GM19025 (cell line): ENCODE measurements around the gene ANTXR2.
"Not testable (repeated sequence)": the region's sequence is repeated elsewhere in the genome, so short reads cannot be mapped to it uniquely, and the experiment has no call there.

ENCODE experiments used
- ATAC-seq: cut with Tn5 transposase; IDR thresholded peaks from one replicate; pipeline ENCODE4 v1.9.1; 2021; ENCODE audit warnings: mild to moderate bottlenecking, low read depth, moderate library complexity; ENCODE audit not compliant: unreplicated experiment

Gene ANTXR2

DNA sequence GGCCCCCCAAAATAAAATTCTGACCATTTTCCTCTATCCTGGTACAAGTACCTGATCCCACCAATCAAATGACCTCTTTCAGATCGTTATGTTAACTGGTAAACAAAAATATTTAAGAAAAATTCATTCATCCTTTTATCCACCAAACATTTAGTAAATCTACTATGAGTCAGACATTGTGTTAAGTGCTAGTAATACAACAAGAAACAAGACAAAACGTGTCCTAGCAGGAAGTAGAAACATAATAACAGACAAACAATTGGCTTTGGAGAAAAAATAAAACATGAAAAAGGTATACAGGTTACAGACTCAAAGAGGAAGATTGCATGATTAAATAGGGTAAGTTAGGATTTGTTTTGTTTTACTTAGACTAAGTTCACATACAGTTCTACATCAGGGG is 43.7 kb downstream of the ANTXR2 start:
- ATAC-seq: no peak

DNA sequence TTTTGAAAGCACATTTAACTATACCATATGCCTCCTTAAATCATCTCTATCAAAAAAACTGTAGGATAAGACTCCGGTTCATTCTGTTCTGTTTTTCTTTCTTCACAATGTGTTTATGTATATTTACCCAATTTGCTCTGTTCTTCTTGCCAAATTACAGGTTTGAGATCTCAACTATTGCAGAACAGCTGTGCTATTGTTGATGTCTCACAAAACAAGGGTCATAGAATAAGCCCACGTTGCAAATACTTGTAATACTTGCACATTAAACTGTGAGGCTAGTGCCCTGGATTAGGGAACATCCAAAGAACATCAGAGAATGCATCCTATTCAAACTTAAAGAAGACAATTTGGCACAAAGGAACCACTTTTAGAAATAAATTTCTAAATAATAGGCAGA is 45.4 kb downstream of the ANTXR2 start:
- ATAC-seq: no peak

DNA sequence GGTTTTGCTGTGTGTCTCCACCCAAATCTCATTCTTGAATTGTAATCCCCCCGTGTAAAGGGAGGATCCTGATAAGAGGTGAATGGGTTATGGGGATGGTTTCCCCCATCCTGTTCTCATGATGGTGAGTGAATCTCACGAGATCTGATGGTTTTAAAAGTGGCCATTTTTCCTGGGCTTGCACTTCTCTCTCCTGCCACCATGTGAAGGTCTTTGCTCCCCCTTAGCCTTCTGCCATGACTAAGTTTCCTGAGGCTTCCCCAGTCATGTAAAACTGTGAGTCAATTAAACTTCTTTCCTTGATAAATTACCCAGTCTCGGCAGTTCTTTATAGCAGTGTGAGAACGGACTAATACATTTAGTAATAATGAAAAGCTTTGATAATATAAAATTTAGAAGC is 46.9 kb downstream of the ANTXR2 start:
- ATAC-seq: no peak

DNA sequence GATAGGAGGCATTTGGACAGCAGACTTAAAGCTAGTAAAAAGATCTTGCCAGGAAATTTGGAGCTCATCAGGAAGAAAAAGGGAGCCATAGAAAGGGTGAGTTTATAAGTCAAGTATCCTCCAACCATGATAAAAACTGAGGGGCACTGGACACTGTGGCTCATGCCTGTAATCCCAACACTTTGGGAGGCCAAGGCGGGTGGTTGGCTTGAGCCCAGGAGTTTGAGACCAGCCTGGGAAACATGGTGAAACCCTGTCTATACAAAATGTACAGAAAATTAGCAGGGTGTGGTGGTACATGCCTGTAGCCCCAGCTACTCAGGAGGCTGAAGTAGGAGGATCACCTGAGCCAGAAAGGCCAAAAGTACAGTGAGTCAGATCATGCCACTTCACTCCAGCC is 48.7 kb downstream of the ANTXR2 start:
- ATAC-seq: no peak

DNA sequence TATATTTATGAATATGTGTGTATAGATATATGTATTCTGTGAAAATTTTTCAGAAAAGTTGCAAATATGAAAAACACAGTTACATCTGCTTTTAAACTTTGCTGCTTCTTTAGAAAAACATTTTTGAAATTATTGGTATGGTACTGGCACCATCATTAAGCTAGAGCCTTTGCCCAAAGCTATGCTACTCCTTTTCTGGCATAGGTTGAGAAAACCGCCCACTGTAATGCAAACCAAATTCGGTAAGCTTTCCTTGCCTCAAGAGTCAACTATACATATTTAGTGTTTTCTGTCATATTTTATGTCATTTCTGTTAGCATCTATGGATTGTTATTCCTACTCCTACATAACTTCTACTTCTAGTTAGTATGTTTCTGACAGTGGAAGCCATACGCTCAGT is 50.7 kb downstream of the ANTXR2 start:
- no peak for ATAC-seq

DNA sequence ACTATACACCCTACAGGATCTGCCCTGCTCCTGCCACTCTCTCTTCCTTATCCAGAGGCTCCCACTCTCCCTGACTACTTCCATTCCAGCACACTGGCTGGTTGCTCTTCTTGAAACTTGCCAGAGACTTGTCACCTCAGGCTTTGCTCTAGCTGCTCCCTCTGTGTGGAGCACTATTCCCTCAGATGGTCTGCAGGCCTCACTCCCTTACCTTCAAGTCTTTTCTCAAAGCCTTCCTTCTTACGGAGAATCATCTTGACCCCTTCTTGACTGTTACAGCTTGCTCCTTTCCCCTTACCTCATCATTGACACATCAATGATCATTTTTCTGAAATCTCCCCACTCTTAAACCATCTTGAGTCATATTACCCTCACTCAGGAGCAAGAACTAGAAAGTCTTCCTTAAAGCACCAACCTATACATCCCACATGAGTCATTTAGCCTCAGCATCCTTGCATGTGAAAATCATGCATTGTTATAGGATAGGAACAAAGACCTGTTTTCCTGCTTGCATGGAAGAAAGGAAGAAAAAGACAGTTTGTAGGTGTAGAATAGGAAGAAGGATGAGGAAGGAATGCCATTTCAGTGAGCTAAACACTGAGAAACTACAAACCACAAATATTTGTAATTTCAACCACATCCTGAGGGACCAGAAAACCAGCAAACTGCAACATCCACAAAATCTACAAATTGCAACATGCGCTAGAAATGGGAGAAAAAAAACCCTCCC is 55.7 kb downstream of the ANTXR2 start:
- peak; percentile 59 for ATAC-seq

DNA sequence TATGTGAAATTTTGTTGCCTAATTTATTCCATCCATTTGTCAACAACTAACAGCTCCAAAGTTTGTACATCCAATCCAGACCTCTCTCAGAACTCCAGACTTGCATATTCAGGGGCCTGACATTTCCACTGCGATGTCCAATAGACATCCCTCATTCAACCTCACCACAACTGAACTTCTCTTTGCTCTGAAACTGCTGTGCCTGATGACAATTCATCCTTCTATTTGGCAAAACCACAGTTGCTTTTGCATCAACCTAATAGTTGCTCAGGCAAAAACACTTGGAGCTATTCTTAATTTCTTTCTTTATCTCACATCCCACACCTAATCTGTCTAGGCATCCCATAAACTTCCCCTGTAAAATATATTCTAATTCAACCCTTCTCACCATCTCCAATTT is 56.5 kb downstream of the ANTXR2 start:
- no peak for ATAC-seq

DNA sequence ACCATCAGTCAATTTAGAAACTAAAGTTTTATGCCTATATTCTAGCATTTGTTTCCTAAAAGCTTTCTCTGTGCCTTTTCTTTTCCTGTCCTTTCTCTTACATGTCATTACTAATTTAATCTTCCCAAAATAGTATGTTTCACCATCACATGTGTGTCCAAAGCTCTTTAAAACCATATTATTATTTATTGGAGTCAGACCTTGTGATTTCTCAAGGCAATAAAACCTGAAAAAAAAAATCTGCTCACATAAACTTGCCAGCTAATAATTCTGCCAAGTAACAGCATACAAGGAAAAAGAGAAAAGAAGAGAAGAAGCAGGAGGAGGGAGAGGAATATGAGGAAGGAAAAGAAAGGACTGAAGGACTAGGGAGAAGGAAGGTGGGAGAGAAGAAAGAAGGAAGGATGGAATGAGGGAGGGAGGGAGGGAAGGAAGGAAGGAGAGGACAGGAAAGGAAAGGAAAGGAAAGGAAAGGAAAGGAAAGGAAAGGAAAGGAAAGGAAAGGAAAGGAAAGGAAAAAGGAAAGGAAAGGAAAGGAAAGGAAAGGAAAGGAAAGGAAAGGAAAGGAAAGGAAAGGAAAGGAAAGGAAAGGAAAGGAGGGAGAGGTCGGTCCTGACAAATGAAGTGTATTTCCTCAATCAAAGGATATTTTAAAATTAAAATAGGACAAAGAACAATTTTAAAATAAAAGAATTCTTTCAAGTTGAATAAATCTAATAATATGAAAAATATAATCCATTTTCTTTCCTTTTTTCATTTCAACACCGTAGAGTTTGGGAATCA is 57.4 kb downstream of the ANTXR2 start:
- ATAC-seq: no peak

DNA sequence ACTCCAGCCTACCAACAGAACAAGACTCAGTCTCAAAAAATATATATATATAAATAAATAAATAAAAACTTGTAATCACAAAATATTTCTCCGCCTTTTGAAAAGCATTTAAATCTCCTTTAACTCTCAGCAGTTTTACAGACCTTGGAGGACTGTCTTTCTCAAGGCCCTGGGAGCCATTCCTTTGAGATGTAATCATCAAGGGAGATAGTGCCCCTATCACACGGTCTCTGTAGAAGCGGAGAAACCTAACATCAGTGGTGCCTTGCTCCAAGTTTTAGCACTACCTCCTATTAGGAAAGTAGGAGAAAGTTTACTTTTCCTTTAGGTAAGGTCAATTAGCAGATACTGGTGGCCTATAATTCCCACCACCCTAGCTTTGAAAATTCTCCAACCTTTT is 58.5 kb downstream of the ANTXR2 start:
- ATAC-seq: no peak

DNA sequence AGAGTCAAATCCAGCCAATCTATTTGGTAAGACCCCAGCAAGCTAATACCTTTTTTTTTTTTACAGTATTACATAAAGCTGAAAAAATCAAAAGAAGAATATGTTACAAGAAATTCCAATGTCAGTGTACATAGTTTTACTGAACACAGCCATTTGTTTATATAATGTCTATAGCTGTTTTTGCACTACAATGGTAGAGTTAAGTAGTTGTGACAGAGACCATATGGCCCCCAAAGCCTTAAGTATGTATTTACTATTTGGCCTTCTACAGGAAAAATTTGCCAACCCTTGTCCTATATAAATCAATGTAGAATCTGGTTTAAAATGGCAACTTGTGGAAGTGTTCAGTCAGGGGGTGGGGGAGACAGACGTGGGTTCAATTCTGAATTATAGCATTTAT is 60.7 kb downstream of the ANTXR2 start:
- ATAC-seq: no peak

DNA sequence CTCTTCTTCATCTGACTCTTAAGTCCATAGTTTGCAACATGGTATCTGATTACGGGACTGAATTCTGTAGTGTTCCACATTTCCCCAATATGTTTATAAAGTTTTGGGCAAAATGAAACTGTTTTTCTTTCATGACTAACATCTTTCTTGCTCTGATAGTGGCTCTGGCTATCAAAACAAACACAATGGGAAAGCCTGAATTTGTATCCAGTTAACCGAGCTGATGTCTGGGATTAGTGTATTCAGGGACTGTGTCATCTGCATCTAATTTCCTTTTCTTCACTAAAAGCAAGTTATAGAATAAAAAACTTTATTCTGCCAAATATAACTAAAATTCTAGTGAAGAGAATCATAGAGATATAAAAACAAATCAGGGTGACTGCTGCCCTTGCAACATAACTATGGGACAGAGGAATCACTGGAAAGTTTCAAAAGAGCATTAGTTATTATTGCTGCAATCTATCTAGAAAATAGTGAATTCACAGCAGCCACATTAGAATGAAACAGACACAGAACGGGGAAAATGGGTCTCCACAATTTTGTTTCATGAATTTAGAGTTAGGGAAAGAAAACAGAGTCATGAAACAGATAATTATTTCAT is 61.3 kb downstream of the ANTXR2 start:
- no peak for ATAC-seq

DNA sequence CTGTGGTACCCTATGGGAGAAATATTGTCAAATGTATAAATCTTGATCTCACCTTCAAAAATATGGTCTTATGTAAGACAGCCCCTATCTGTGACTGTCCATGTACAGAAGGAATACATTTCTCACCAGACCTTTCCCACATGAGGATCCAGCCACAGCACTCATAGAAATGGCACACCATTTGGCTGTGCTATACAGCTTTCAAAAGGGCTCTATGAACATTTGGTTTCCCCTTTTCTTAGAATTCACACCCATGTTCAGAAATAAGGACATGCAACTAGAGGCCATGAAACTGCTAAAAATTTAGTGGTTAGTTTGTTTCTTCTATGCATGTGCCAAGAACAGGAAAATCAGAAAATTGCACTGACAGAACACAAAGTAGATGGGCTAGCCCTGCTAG is 62.7 kb downstream of the ANTXR2 start:
- no peak for ATAC-seq

DNA sequence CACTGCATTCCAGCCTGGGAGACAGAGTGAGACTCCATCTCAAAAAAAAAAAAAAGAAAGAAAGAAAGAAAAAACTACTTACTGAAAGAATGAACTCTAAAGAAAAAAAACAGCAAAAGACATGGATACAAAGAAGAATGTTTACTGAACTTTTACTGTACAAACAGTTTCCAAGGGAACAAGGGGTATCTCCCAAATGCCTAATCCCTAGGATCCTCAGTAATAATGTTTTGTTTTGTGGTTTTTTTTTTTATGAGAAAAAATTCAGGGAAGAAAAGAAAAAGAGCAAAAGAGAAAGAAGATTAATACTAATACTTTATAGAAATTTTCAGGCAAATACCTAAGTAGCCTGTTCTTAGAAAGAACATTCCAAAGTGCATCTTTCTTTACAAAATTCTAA is 63.2 kb downstream of the ANTXR2 start:
- ATAC-seq: no peak

DNA sequence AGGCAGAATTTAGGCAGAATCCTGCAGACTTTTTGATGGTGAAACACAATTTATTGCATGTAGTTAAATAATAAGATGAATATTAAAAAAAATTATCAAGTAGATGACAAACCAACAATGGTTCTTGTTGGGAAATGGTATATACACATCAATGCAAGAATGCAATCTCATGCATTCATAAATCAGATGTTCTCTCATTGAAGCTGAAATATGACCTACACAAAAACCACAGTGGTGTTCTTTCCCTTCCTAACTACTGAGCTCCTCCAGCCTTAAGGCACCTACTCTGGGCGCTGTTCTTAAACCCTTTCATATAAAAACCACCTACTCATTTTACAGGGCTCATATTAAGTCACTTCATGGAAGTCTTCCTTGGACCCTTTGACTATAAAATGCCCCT is 64.1 kb downstream of the ANTXR2 start:
- no peak for ATAC-seq

DNA sequence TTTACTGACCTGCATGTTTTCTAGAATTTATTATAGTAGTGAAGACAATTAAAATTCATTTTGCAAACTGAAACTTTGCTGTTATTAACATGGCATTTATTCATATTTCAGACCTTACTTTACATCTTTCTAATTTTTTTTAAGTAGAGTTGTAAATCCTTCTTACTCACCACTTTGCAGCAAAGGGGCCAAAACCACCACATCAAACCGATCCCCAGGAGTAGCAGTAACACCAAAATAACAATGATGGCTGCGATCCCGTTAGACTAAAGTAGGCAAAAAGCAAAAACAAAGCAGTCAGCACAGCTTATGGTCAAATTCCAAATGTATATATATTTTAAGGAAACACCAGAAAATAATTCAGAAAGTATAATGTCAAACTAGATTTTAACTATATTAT is 64.7 kb downstream of the ANTXR2 start:
- no peak for ATAC-seq

DNA sequence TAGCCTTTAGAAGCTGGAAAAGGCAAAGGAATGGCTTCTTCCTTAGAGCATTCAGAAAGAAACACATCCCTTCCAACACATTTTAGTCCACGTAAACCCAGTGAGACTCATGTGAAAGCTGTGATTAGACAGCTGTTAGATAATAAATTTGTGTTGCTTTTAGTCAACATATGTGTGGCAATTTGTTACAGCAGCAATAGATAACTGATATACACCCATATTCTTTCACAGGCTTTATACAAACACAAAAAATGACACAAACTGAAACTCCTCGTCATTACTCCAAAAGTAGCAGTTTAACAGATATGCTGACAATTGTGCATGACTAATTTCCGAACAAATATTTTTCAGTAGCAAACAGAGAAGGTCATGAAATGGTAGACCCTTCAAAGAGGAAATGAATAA is 65.3 kb downstream of the ANTXR2 start:
- peak; percentile 62 for ATAC-seq

DNA sequence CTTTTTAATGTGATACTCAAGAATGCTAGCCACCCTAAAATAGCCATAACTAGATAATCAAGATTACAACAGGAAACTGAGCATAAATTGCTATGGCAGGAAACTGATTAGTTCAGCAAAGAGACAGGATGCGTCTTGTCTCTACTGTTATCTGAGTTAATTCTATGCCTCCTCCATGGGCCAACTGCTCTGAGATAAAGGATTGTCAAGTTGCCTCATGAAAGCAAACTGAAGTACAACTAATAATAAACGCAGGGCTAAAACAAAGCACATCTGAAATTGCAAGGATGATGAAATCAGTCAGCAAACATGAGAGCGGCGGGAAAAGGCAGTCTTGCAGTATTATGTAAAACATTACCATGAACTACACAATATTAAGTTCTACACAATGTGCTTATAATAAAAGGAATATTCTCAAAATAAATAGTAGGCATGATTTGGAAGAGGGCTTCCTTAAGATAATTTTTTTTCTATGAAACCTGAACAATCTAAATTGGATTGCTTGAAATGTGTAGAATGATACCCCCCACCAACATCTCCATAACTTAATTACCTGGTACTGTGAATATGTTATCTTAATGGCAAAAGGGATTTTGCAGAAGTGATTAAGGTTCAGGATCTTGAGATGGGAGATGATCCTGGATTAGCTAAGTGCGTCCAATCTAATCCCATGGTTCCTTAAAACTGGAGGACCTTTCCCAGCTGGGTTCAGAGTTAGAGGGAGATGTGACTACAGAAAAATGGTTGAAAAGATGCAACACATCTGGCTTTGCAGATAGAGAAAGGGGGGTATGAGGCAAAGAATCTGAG is 65.9 kb downstream of the ANTXR2 start:
- no peak for ATAC-seq

DNA sequence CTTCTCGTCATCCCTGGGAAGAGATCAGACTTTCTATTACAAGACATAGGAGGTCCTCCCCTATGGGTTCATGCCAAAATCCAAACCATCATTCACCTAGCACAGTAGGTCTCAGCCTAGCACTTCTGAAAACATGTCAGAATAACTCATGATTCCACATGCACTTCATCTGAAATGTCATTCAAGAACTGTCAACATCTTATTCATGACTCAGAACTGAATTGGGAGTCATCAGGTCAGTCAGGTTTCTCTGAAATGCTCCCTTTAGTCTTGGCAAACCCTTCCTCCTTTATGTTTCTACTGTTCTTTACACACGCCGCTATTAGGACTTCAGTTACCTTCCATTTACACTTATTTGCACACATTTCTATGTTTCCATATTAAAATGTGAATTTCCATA is 67.2 kb downstream of the ANTXR2 start:
- no peak for ATAC-seq

DNA sequence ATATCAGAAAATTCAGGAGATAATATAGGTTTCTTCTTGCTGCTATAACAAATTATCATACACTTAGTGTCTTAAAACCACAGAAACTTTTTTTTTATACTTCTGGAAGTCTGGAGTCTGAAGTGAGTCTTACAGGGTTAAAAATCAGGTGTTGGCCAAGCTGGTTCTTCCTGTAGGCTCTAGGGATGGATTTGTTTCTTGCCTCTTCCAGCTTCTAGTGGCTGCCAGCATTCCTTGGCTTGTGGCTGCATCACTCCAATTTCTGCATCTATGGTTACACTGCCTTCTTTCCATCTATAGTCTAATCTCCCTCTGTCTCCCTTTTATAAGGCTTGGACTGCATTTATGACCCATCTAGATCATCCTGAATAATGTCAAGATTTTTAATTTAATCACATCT is 68.7 kb downstream of the ANTXR2 start:
- ATAC-seq: no peak

DNA sequence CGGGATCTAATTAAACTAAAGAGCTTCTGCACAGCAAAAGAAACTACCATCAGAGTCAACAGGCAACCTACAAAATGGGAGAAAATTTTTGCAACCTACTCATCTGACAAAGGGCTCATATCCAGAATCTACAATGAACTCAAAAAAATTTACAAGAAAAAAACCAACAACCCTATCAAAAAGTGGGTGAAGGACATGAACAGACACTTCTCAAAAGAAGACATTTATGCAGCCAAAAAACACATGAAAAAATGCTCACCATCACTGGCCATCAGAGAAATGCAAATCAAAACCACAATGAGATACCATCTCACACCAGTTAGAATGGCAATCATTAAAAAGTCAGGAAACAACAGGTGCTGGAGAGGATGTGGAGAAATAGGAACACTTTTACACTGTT is 70.5 kb downstream of the ANTXR2 start:
- not testable (repeated sequence) for ATAC-seq

DNA sequence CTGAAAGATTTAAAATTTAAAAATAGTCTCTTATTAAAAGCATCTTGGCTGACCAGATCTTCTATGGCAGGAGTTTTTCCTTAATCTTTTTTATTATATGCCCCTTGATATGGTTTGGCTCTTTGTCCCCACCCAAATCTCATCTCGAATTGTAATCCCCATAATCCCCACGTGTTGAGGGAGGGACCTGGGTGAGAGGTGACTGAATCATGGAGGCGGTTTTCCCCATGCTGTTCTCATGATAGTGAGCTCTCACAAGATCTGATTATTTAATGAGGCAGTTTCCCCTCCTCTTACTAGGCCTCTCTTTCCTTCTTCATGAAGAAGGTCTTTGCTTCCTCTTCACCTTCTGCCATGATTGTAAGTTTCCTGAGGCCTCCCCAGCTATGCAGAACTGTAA is 74.0 kb downstream of the ANTXR2 start:
- not testable (repeated sequence) for ATAC-seq
